GM10248 (cell line): ENCODE measurements around the gene MARCHF10.

Experiments used
- CTCF ChIA-PET: fragments of 300-600 bp; sonication (Branson Sonifier 250); formaldehyde crosslinking; extraction: SDS; loops from one replicate; lab custom pipeline; 2021; ENCODE audit warnings: antibody characterized with exemption; lab: Yijun Ruan, JAX
- POLR2A ChIA-PET: fragments of 350-650 bp; sonication (Branson Sonifier 250); formaldehyde crosslinking; extraction: SDS; loops from one replicate; lab custom pipeline; 2020; ENCODE audit warnings: antibody characterized with exemption; lab: Yijun Ruan, JAX
- DNase-seq: peaks from one replicate; pipeline ENCODE4 v3.0.0; 2012; ENCODE audit errors: extremely low spot score
- TF ChIP-seq, protein P1 (sequence below): IDR thresholded peaks from 2 replicates; pipeline ENCODE4 v1.5.1; 2012; ENCODE audit warnings: mild to moderate bottlenecking, low read depth; ENCODE audit errors: extremely low read depth, missing control alignments, control extremely low read depth

Gene MARCHF10

DNA sequence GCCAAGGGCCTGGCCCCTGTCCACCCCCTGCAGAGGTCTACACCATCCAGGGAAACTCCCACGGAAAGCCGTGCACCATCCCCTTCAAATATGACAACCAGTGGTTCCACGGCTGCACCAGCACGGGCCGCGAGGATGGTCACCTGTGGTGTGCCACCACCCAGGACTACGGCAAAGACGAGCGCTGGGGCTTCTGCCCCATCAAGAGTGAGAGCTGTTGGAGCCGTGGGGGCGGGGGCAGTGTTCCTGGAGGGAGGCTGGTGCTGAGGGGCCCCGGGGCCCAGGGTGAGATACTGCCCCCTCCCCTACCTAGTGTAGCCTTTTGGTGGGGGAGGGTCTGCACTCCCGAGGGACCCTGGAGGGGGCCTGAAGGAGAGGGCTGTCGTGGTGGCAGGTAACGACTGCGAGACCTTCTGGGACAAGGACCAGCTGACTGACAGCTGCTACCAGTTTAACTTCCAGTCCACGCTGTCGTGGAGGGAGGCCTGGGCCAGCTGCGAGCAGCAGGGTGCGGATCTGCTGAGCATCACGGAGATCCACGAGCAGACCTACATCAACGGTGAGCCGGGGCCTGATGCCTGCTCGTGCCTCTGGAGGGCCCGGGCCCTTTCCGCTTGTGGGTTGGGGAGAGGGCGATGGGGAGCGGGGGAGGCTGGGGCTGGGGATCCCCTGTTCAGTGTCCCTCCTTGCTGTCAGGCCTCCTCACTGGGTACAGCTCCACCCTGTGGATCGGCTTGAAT lies 141.9 kb downstream of the MARCHF10 start:
- no peak for DNase-seq
- POLR2A ChIA-PET = no interaction called here
- CTCF ChIA-PET = no interaction called here
- TF ChIP-seq, protein P1, sequence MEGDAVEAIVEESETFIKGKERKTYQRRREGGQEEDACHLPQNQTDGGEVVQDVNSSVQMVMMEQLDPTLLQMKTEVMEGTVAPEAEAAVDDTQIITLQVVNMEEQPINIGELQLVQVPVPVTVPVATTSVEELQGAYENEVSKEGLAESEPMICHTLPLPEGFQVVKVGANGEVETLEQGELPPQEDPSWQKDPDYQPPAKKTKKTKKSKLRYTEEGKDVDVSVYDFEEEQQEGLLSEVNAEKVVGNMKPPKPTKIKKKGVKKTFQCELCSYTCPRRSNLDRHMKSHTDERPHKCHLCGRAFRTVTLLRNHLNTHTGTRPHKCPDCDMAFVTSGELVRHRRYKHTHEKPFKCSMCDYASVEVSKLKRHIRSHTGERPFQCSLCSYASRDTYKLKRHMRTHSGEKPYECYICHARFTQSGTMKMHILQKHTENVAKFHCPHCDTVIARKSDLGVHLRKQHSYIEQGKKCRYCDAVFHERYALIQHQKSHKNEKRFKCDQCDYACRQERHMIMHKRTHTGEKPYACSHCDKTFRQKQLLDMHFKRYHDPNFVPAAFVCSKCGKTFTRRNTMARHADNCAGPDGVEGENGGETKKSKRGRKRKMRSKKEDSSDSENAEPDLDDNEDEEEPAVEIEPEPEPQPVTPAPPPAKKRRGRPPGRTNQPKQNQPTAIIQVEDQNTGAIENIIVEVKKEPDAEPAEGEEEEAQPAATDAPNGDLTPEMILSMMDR = no peak

- CTCF ChIA-PET = interaction anchor here (0.5 kb wide), 1 partner anchor 35 kb away, joined by 3 read pairs; no protein-coding TSS in a partner anchor
- no peak for DNase-seq
- TF ChIP-seq, protein P1 = no peak
- POLR2A ChIA-PET = no interaction called here
Observed at GRCh38 chr17:62665599-62665998, 142.5 kb downstream of the MARCHF10 start.

- DNase-seq = no peak
- ChIA-PET POLR2A (no interaction called here), CTCF (no interaction called here)
- TF ChIP-seq, protein P1 = no peak
Observed at GRCh38 chr17:62664336-62665120, 143.6 kb downstream of the MARCHF10 start.

- POLR2A ChIA-PET = no interaction called here
- no peak for DNase-seq
- CTCF ChIA-PET = no interaction called here
- TF ChIP-seq, protein P1 = no peak
Observed at GRCh38 chr17:62663304-62663703, 144.8 kb downstream of the MARCHF10 start.

GRCh38 chr17:62662855-62663254 lies 145.3 kb downstream of the MARCHF10 start:
- ChIA-PET CTCF (no interaction called here), POLR2A (no interaction called here)
- TF ChIP-seq, protein P1 = no peak
- DNase-seq = no peak

GRCh38 chr17:62661337-62661736 lies 146.8 kb downstream of the MARCHF10 start:
- ChIA-PET CTCF (no interaction called here), POLR2A (no interaction called here)
- TF ChIP-seq, protein P1 = no peak
- no peak for DNase-seq
